Testis (tissue), 3 donors: Measurements from ENCODE around the gene PARD6A. TPM values are rescaled to one million over a fixed set of nuclear protein-coding genes. Genes with fewer than 3 reads are reported as not detected.

Experiments
- DNase-seq: peaks from one replicate; pipeline ENCODE4 v3.0.0-alpha.2; 2019
- H3K27ac ChIP-seq, 2 donors: fragments of 200-600 bp; sonication (generic); one replicate each; pipeline ENCODE4 v1.5.1; 2019
- H3K27me3 ChIP-seq: fragments of 200-600 bp; sonication (generic); one replicate; pipeline ENCODE4 v1.5.1; 2019
- H3K36me3 ChIP-seq: fragments of 200-600 bp; sonication (generic); one replicate; pipeline ENCODE4 v1.5.1; 2017; ENCODE audit warnings: low read depth; ENCODE audit errors: missing control alignments
- H3K4me1 ChIP-seq: fragments of 200-600 bp; sonication (generic); one replicate; pipeline ENCODE4 v1.5.1; 2019
- H3K4me3 ChIP-seq, 2 donors: fragments of 200-600 bp; sonication (generic); one replicate each; pipeline ENCODE4 v1.5.1; 2017 to 2019
- H3K9me3 ChIP-seq: fragments of 200-600 bp; sonication (generic); one replicate; pipeline ENCODE4 v1.5.1; 2017
- POLR2A ChIP-seq: fragments of 450-650 bp; IDR thresholded peaks from one replicate; pipeline ENCODE4 v1.6.1; 2017; ENCODE audit warnings: antibody characterized with exemption, mild to moderate bottlenecking, moderate library complexity
- WGBS, 2 donors: methylation state at CpG; one replicate each; pipeline ENCODE4 v1.1.5; 2018; 5-methylcytosine and 5-hydroxymethylcytosine counted together
- intact Hi-C: fragments of 100-400 bp; cut with DNase I; formaldehyde crosslinking; loops from one replicate; pipeline ENCODE4 v1.15.1; 2023; ENCODE audit warnings: low total_unique reads
- polyA plus RNA-seq: library from polyadenylated mRNA; stranded (reverse); fragments of 350-450 nt; fragmentation: Illumina TruSeq; extraction: RNeasy Lipid Tissue Mini Kit (QIAGEN cat#74804); gene quantifications from one replicate; pipeline ENCODE4 v1.2.3, GENCODE V29; 2014; ENCODE audit warnings: low read depth, low replicate concordance; ENCODE audit not compliant: insufficient read depth
- total RNA-seq, 2 donors: library from RNA; depleted of rRNA; stranded (reverse); fragments of >200 nt; gene quantifications; one replicate each; pipeline ENCODE4 v1.2.3, GENCODE V29; 2016
- TF ChIP-seq, protein P1 (sequence below), 3 experiments: fragments of 450-650 bp in 2 of 3; fragments of 200-600 bp in 1 of 3; sonication (generic) in 1 of 3; IDR thresholded peaks; one replicate each; pipeline ENCODE4 v1.5.1; 2016 to 2019; ENCODE audit warnings: antibody characterized with exemption in 3 of 3, mild to moderate bottlenecking in 2 of 3, moderate library complexity in 1 of 3

Gene PARD6A
- total and polyA plus RNA-seq, 3 donors from 2014 or later = 30.0 to 80.1 (median 35.4) TPM

- TF ChIP-seq, protein P1, sequence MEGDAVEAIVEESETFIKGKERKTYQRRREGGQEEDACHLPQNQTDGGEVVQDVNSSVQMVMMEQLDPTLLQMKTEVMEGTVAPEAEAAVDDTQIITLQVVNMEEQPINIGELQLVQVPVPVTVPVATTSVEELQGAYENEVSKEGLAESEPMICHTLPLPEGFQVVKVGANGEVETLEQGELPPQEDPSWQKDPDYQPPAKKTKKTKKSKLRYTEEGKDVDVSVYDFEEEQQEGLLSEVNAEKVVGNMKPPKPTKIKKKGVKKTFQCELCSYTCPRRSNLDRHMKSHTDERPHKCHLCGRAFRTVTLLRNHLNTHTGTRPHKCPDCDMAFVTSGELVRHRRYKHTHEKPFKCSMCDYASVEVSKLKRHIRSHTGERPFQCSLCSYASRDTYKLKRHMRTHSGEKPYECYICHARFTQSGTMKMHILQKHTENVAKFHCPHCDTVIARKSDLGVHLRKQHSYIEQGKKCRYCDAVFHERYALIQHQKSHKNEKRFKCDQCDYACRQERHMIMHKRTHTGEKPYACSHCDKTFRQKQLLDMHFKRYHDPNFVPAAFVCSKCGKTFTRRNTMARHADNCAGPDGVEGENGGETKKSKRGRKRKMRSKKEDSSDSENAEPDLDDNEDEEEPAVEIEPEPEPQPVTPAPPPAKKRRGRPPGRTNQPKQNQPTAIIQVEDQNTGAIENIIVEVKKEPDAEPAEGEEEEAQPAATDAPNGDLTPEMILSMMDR (IDR thresholded peaks at IDR 0.05) = no peak
- TF ChIP-seq POLR2A = no peak
- H3K9me3 ChIP-seq = no peaks in the 10 kb centered on the region
- intact Hi-C loops = loop anchor here (5.0 kb wide), 1 partner anchor 83 kb away; no protein-coding TSS in a partner anchor
- DNase-seq = no peak
- H3K4me3 ChIP-seq = no peak overlapping the region
- H3K27me3 ChIP-seq = no peaks in the 10 kb centered on the region
- WGBS, 2 donors = 69 to 86% methylated on average over 4 of the region's 4 CpGs
- no peaks in the 10 kb centered on the region for H3K36me3 ChIP-seq
- no peak overlapping the region for H3K27ac ChIP-seq
- H3K4me1 ChIP-seq = peaks cover 15% of the 10 kb centered on the region
These were observed 5.4 kb upstream of the PARD6A start for GRCh38 chr16:67655363-67655762.

GRCh38 chr16:67656344-67657016 lies 4.3 kb upstream of the PARD6A start:
- Histone ChIP-seq H3K4me3 (no peak overlapping the region), H3K9me3 (no peaks in the 10 kb centered on the region), H3K27me3 (no peaks in the 10 kb centered on the region), H3K36me3 (no peaks in the 10 kb centered on the region), H3K27ac (no peak overlapping the region), H3K4me1 (peaks cover 15% of the 10 kb centered on the region)
- no peak for DNase-seq
- no peak for TF ChIP-seq POLR2A
- TF ChIP-seq, protein P1 (IDR thresholded peaks at IDR 0.05) = no peak
- 93% methylated on average over 9 of the region's 9 CpGs; no CpG with 5 or more reads in 1 of the 2 donors for WGBS, 2 donors
- intact Hi-C loops = loop anchor here (5.0 kb wide), 1 partner anchor 84 kb away; no protein-coding TSS in a partner anchor

DNA sequence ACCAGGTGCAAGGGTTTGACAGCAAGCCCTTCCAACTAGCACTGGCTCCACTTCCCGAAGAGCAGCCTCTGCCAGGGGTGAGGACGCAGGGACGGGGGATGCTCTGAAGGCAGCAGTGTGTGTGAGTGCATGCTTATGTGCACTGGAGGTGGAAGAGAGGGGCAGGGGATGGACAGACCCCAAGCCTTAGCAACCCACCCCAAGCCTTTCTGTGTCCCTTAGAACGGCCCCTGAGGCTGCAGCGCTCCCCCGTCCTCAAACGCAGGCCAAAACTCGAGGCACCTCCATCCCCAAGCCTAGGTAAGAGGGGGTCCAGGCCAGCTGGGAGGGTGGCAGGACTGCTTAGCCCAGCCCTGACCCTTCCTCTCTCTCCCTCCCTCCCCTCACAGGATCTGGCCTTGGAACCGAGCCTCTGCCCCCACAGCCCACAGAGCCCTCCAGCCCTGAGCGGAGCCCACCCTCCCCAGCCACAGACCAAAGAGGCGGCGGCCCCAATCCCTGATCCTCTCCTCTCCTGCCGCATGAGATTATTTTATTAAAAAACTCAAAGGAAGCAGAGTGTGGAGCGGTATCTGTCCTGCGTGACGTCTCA lies 3.6 kb upstream of the PARD6A start:
- Histone ChIP-seq H3K9me3 (no peaks in the 10 kb centered on the region), H3K27ac (no peak overlapping the region), H3K4me3 (no peak overlapping the region), H3K36me3 (no peaks in the 10 kb centered on the region), H3K4me1 (peaks cover 15% of the 10 kb centered on the region), H3K27me3 (no peaks in the 10 kb centered on the region)
- 87 to 92% methylated on average over 16 of the region's 16 CpGs for WGBS, 2 donors
- intact Hi-C loops = loop anchor here (5.0 kb wide), 1 partner anchor 85 kb away; no protein-coding TSS in a partner anchor
- DNase-seq = no peak
- no peak for TF ChIP-seq POLR2A
- TF ChIP-seq, protein P1 (IDR thresholded peaks at IDR 0.05) = no peak

DNA sequence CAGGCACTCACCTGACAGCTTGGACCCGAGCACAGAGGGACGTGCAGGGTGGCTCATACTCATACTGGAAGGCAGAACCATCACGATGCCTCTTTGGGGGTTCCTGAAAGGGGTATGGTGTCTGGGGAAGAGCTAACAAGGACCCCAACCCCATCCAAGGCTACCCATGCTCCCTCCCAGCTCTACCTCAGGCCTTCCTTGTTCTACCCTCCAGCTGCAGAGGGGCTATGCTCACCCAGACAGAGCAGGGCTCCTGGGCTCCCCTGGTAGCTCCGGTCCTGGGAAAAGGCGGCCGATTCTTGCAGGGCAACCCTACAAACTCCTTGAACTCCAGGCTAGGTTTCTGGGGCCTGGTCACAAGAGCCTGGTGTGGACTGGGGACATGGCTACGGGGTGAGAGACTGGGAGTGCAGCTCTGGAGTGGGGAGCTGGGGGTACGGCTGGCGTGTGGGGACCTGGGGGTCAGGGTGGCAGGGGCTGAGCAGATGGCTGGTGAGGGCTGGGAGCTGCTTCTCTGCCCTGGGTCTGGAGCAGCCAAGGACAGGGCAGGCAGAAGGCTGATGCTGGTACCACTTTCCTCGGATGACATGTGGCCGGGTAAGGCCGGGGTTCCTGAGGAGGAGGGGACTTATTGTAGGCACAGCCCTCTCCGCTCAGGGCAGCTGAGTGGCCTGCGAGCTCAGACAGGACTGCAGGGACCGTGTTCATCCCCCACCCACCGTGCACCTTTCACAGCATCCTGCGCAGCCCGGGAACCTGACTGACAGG lies 2.8 kb upstream of the PARD6A start:
- WGBS, 2 donors = 93 to 94% methylated on average over 10 to 18 of the region's 18 CpGs
- intact Hi-C loops = loop anchor here (5.0 kb wide), 1 partner anchor 86 kb away; no protein-coding TSS in a partner anchor
- H3K36me3 ChIP-seq = no peaks in the 10 kb centered on the region

More for the DNA sequence above, 2.8 kb upstream of the PARD6A start:
- TF ChIP-seq, protein P1 (IDR thresholded peaks at IDR 0.05) = no peak
- TF ChIP-seq POLR2A = no peak
- no peak for DNase-seq
- Histone ChIP-seq H3K9me3 (no peaks in the 10 kb centered on the region), H3K27ac (no peak overlapping the region), H3K4me3 (no peak overlapping the region), H3K27me3 (no peaks in the 10 kb centered on the region), H3K4me1 (peaks cover 15% of the 10 kb centered on the region)
